Activated CD8-positive, alpha-beta T cell treated with anti-CD3 and anti-CD28 coated beads for 36 hours (primary cell): Measurements from ENCODE around the gene MLLT10. TPM values are rescaled to one million over a fixed set of nuclear protein-coding genes. Genes with fewer than 3 reads are reported as not detected.
A peak's percentile ranks its signal among the peaks of the same experiment; 100 is the strongest.

Source experiments
- ATAC-seq: fragments of 200-7000 bp; cut with Tn5 transposase; one replicate; pipeline ENCODE4 v1.10.0; 2021; ENCODE audit warnings: mild to moderate bottlenecking, moderate library complexity
- CTCF ChIA-PET: fragments of 350-600 bp; sonication (Branson Sonifier 250); formaldehyde crosslinking; loops from one replicate; lab custom pipeline; 2021; ENCODE audit warnings: antibody characterized with exemption; lab: Charles Lee
- POLR2A ChIA-PET: fragments of 350-600 bp; sonication (Branson Sonifier 250); formaldehyde crosslinking; loops from one replicate; lab custom pipeline; 2021; ENCODE audit warnings: antibody characterized with exemption; lab: Charles Lee
- DNase-seq: peaks from one replicate; pipeline ENCODE4 v3.0.0-alpha.2; 2020
- H3K27ac Mint-ChIP-seq: one replicate; pipeline ENCODE4 v1.8.0; 2021; ENCODE audit warnings: mild to moderate bottlenecking, mixed read lengths
- H3K27me3 Mint-ChIP-seq: one replicate; pipeline ENCODE4 v1.8.0; 2021; ENCODE audit warnings: mixed read lengths
- H3K36me3 Mint-ChIP-seq: one replicate; pipeline ENCODE4 v1.8.0; 2021; ENCODE audit warnings: low read depth, mixed read lengths
- H3K4me1 Mint-ChIP-seq: one replicate; pipeline ENCODE4 v1.8.0; 2021; ENCODE audit warnings: low read depth, mixed read lengths
- H3K4me3 Mint-ChIP-seq: one replicate; pipeline ENCODE4 v1.8.0; 2021; ENCODE audit warnings: mild to moderate bottlenecking, moderate library complexity, mixed read lengths
- H3K9me3 Mint-ChIP-seq: one replicate; pipeline ENCODE4 v1.8.0; 2021; ENCODE audit warnings: mixed read lengths
- CTCF ChIP-seq: fragments of 200-600 bp; IDR thresholded peaks from one replicate; pipeline ENCODE4 v1.8.0; 2022; ENCODE audit warnings: antibody characterized with exemption, mild to moderate bottlenecking
- intact Hi-C: fragments of 100-400 bp; cut with micrococcal nuclease; formaldehyde crosslinking; loops from one replicate; pipeline ENCODE4 v1.10.0; 2022
- total RNA-seq, 2 experiments: library from RNA; stranded (reverse); gene quantifications; one replicate each; pipeline ENCODE4 v1.2.3, GENCODE V29; 2021

Gene MLLT10
- total RNA-seq, 2 experiments from 2014 or later, result 33.9 to 36.4 TPM

GRCh38 chr10:21742740-21743412 is 208.8 kb downstream of the MLLT10 start:
- H3K9me3 Mint-ChIP-seq, result no peaks in the 10 kb centered on the region
- no peak overlapping the region for H3K4me3 Mint-ChIP-seq
- POLR2A ChIA-PET, result no interaction called here
- no peak for ATAC-seq
- intact Hi-C loops, result no loop called here
- H3K27me3 Mint-ChIP-seq, result no peaks in the 10 kb centered on the region
- peaks cover 35% of the 10 kb centered on the region for H3K36me3 Mint-ChIP-seq
- CTCF ChIA-PET, result interaction anchor here (1.9 kb wide), 1 partner anchor 10 kb away, joined by 7 read pairs; no protein-coding TSS in a partner anchor
- DNase-seq, result no peak
- H3K4me1 Mint-ChIP-seq, result peaks cover 43% of the 10 kb centered on the region
- no peak overlapping the region for H3K27ac Mint-ChIP-seq
- TF ChIP-seq CTCF, result no peak

- TF ChIP-seq CTCF, result no peak
- POLR2A ChIA-PET, result interaction anchor here (0.8 kb wide), 1 partner anchor 249 kb away, joined by 3 read pairs; no protein-coding TSS in a partner anchor
- H3K4me1 Mint-ChIP-seq, result peaks cover 34% of the 10 kb centered on the region
Observed at GRCh38 chr10:21744223-21744622, 210.2 kb downstream of the MLLT10 start.

GRCh38 chr10:21746118-21746517 is 212.1 kb downstream of the MLLT10 start:
- Mint-ChIP-seq H3K36me3 (peaks cover 19% of the 10 kb centered on the region), H3K4me1 (peaks cover 19% of the 10 kb centered on the region), H3K4me3 (no peak overlapping the region), H3K27me3 (no peaks in the 10 kb centered on the region), H3K9me3 (no peaks in the 10 kb centered on the region), H3K27ac (peak overlapping the region; percentile 75)
- POLR2A ChIA-PET, result no interaction called here
- ATAC-seq (peak; percentile 82), DNase-seq (peak; percentile 55)
- no peak for TF ChIP-seq CTCF
- intact Hi-C loops, result no loop called here
- CTCF ChIA-PET, result no interaction called here

More at GRCh38 chr10:21744223-21744622, 210.2 kb downstream of the MLLT10 start:
- DNase-seq (no peak), ATAC-seq (no peak)
- Mint-ChIP-seq H3K27ac (no peak overlapping the region), H3K36me3 (peaks cover 28% of the 10 kb centered on the region), H3K27me3 (no peaks in the 10 kb centered on the region), H3K9me3 (no peaks in the 10 kb centered on the region), H3K4me3 (no peak overlapping the region)
- CTCF ChIA-PET, result interaction anchor here (1.0 kb wide), 1 partner anchor 13 kb away, joined by 4 read pairs; no protein-coding TSS in a partner anchor
- intact Hi-C loops, result no loop called here

- no peak overlapping the region for H3K27ac Mint-ChIP-seq
Observed at GRCh38 chr10:21747809-21748208, 213.8 kb downstream of the MLLT10 start.

More at GRCh38 chr10:21747809-21748208, 213.8 kb downstream of the MLLT10 start:
- peaks cover 14% of the 10 kb centered on the region for H3K36me3 Mint-ChIP-seq
- peaks cover 17% of the 10 kb centered on the region for H3K4me1 Mint-ChIP-seq
- no peak for TF ChIP-seq CTCF
- intact Hi-C loops, result no loop called here
- H3K4me3 Mint-ChIP-seq, result no peak overlapping the region
- ChIA-PET POLR2A (no interaction called here), CTCF (interaction anchor here (1.0 kb wide), 1 partner anchor 252 kb away, joined by 3 read pairs; no protein-coding TSS in a partner anchor)
- ATAC-seq (no peak), DNase-seq (no peak)
- H3K9me3 Mint-ChIP-seq, result no peaks in the 10 kb centered on the region
- no peaks in the 10 kb centered on the region for H3K27me3 Mint-ChIP-seq
